ENCODE measurements around the gene TUBA4B. TPM values are rescaled to one million over a fixed set of nuclear protein-coding genes. Genes with fewer than 3 reads are reported as not detected.

Gene TUBA4B
- total RNA-seq, 4 donors from 2014 or later = not detected

GRCh38 chr2:219270055-219270372 lies 17.0 kb downstream of the TUBA4B start:
- Histone ChIP-seq H3K4me3 (no peak overlapping the region), H3K27ac (peak overlapping the region in 1 of 4 donors; percentile 65)

DNA sequence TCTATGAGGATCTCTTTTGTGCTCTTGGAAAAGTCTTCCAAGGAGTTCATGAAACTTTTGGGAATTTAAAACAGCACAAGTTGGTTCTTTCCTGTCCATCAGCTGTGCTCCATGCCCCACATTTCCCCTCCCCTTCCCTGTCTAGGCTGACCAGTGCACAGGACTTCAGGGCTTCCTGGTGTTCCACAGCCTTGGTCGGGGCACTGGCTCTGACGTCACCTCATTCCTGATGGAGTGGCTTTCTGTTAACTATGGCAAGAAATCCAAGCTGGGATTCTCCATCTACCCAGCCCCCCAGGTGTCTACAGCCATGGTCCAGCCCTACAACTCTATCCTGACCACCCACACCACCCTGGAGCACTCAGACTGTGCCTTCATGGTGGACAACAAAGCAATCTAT lies 18.0 kb downstream of the TUBA4B start:
- H3K36me3 ChIP-seq = no peaks in the 10 kb centered on the region
- no peak overlapping the region for H3K27ac ChIP-seq
- no peak overlapping the region for H3K4me3 ChIP-seq
- no peak for DNase-seq
- H3K4me1 ChIP-seq = peaks cover 0 to 15% (median 0%) of the 10 kb centered on the region in 4 donors
- no peak for TF ChIP-seq POLR2A (IDR thresholded peaks at IDR 0.05)
- TF ChIP-seq, protein P1, sequence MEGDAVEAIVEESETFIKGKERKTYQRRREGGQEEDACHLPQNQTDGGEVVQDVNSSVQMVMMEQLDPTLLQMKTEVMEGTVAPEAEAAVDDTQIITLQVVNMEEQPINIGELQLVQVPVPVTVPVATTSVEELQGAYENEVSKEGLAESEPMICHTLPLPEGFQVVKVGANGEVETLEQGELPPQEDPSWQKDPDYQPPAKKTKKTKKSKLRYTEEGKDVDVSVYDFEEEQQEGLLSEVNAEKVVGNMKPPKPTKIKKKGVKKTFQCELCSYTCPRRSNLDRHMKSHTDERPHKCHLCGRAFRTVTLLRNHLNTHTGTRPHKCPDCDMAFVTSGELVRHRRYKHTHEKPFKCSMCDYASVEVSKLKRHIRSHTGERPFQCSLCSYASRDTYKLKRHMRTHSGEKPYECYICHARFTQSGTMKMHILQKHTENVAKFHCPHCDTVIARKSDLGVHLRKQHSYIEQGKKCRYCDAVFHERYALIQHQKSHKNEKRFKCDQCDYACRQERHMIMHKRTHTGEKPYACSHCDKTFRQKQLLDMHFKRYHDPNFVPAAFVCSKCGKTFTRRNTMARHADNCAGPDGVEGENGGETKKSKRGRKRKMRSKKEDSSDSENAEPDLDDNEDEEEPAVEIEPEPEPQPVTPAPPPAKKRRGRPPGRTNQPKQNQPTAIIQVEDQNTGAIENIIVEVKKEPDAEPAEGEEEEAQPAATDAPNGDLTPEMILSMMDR (IDR thresholded peaks at IDR 0.05) = no peak
- no peaks in the 10 kb centered on the region for H3K27me3 ChIP-seq
- no peaks in the 10 kb centered on the region for H3K9me3 ChIP-seq

More at GRCh38 chr2:219270055-219270372, 17.0 kb downstream of the TUBA4B start:
- Histone ChIP-seq H3K9me3 (no peaks in the 10 kb centered on the region), H3K27me3 (no peaks in the 10 kb centered on the region), H3K36me3 (no peaks in the 10 kb centered on the region), H3K4me1 (peaks cover 0 to 15% (median 0%) of the 10 kb centered on the region in 4 donors)
- TF ChIP-seq, protein P1 (IDR thresholded peaks at IDR 0.05) = no peak
- TF ChIP-seq POLR2A (IDR thresholded peaks at IDR 0.05) = no peak
- DNase-seq = no peak

DNA sequence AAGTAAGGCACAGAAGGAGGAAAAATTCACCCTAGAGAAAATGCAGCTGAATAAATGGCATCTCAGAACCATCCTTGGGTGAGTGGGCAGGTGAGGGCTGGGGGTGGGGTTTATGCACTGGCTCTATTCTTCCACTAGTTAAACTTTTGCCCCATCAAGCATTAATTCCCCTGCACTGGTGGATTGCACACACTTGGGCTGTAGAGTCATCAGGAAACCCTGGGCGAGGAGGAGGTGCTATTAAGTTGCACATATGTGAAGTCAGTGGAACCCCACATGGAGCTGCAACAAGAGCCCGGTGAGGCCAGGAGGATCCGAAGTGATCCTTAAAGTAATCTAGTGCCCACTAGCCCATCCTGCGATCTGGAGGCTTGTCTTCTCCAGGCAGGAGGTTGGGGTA lies 19.3 kb downstream of the TUBA4B start:
- Histone ChIP-seq H3K27me3 (no peaks in the 10 kb centered on the region), H3K4me1 (peaks cover 0 to 16% (median 0%) of the 10 kb centered on the region in 4 donors), H3K4me3 (no peak overlapping the region), H3K36me3 (no peaks in the 10 kb centered on the region), H3K9me3 (no peaks in the 10 kb centered on the region), H3K27ac (no peak overlapping the region)
- TF ChIP-seq POLR2A (IDR thresholded peaks at IDR 0.05) = no peak
- TF ChIP-seq, protein P1 (IDR thresholded peaks at IDR 0.05) = no peak
- DNase-seq = no peak

DNA sequence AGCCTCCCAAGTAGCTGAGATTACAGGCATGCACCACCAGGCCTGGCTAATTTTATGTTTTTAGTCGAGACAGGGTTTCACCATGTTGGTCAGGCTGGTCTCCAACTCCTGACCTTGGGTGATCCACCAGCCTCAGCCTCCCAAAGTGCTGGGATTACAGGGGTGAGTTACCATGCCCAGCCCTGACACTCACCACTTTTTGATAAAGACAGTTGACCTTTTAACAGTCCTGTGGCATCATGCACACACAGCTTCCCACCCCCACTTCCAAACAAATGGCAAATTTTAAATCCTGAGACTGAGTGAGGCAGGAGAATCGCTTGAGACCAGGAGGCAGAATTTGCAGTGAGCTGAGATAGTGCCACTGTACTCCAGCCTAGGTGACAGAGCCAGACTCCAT lies 20.0 kb downstream of the TUBA4B start:
- no peak for TF ChIP-seq POLR2A (IDR thresholded peaks at IDR 0.05)
- TF ChIP-seq, protein P1 (IDR thresholded peaks at IDR 0.05) = no peak

DNA sequence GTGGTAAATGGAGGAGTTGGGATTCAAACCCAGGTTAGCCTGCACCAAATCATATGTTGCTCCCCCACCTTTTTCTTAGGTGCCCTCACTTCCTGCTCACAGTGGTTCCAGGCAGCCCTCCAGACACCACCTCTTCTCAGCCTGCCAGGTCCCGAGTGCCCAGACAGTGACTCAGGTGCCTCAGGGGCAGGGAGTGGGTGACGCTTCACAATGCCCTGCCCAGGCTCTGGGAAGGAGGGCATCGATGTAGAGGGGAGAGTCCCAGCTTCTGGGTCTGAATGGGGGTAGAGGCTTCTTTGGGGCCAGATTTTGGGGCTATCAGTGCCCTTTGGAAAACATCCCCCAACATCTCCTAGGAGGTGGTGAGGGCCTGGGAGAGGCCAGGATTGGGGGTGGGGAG lies 20.9 kb downstream of the TUBA4B start:
- no peak overlapping the region for H3K27ac ChIP-seq
- TF ChIP-seq, protein P1 (IDR thresholded peaks at IDR 0.05) = no peak
- TF ChIP-seq POLR2A (IDR thresholded peaks at IDR 0.05) = no peak

More for the DNA sequence above, 20.0 kb downstream of the TUBA4B start:
- no peak overlapping the region for H3K27ac ChIP-seq
- no peaks in the 10 kb centered on the region for H3K9me3 ChIP-seq
- no peak overlapping the region for H3K4me3 ChIP-seq
- H3K27me3 ChIP-seq = no peaks in the 10 kb centered on the region
- DNase-seq = no peak
- H3K4me1 ChIP-seq = peaks cover 0 to 23% (median under 1%) of the 10 kb centered on the region in 4 donors
- H3K36me3 ChIP-seq = no peaks in the 10 kb centered on the region

More for the DNA sequence above, 20.9 kb downstream of the TUBA4B start:
- no peaks in the 10 kb centered on the region for H3K9me3 ChIP-seq
- H3K36me3 ChIP-seq = no peaks in the 10 kb centered on the region
- DNase-seq = no peak
- no peaks in the 10 kb centered on the region for H3K27me3 ChIP-seq
- H3K4me3 ChIP-seq = no peak overlapping the region
- peaks cover 0 to 29% (median 6%) of the 10 kb centered on the region in 4 donors for H3K4me1 ChIP-seq
